NCI-H187 (cell line): Measurements from ENCODE around the gene DLG2.

ENCODE experiments used
- DNase-seq, 2 experiments: peaks; one replicate each; lab custom pipeline; 2025; lab: John Stamatoyannopoulos, UW

Gene DLG2

GRCh38 chr11:83680321-83680720 is 1946.8 kb downstream of the DLG2 start:
- DNase-seq: peak; percentile 51 to 63

GRCh38 chr11:83678831-83679584 is 1948.1 kb downstream of the DLG2 start:
- DNase-seq: no peak

- no peak for DNase-seq
Observed at GRCh38 chr11:83677730-83678129, 1949.4 kb downstream of the DLG2 start.

- DNase-seq: no peak
Observed at GRCh38 chr11:83676056-83676601, 1951.0 kb downstream of the DLG2 start.

- DNase-seq: no peak
Observed at GRCh38 chr11:83674102-83674896, 1952.8 kb downstream of the DLG2 start.

- DNase-seq: no peak
Observed at GRCh38 chr11:83671289-83671688, 1955.9 kb downstream of the DLG2 start.

GRCh38 chr11:83666149-83666548 is 1961.0 kb downstream of the DLG2 start:
- no peak for DNase-seq

GRCh38 chr11:83663988-83664387 is 1963.2 kb downstream of the DLG2 start:
- no peak for DNase-seq

GRCh38 chr11:83663446-83663845 is 1963.7 kb downstream of the DLG2 start:
- no peak for DNase-seq

GRCh38 chr11:83662494-83662893 is 1964.7 kb downstream of the DLG2 start:
- DNase-seq: no peak

- DNase-seq: no peak
Observed at GRCh38 chr11:83661491-83662350, 1965.4 kb downstream of the DLG2 start.

- no peak for DNase-seq
Observed at GRCh38 chr11:83659466-83659865, 1967.7 kb downstream of the DLG2 start.

- DNase-seq: no peak
Observed at GRCh38 chr11:83656796-83657330, 1970.3 kb downstream of the DLG2 start.

GRCh38 chr11:83655976-83656375 is 1971.2 kb downstream of the DLG2 start:
- no peak for DNase-seq

GRCh38 chr11:83649528-83649855 is 1977.7 kb downstream of the DLG2 start:
- DNase-seq: no peak

- no peak for DNase-seq
Observed at GRCh38 chr11:83648610-83649527, 1978.3 kb downstream of the DLG2 start.

GRCh38 chr11:83645561-83645960 is 1981.6 kb downstream of the DLG2 start:
- no peak for DNase-seq

- no peak for DNase-seq
Observed at GRCh38 chr11:83643115-83643514, 1984.0 kb downstream of the DLG2 start.

GRCh38 chr11:83642500-83642899 is 1984.6 kb downstream of the DLG2 start:
- DNase-seq: no peak

- DNase-seq: no peak
Observed at GRCh38 chr11:83641511-83641910, 1985.6 kb downstream of the DLG2 start.
